ENCODE results near the gene PAFAH1B1.
"Not testable (repeated sequence)": the region's sequence is repeated elsewhere in the genome, so short reads cannot be mapped to it uniquely, and the experiment has no call there.

The PAFAH1B1 gene

GRCh38 chr17:2688351-2689342, 95.2 kb downstream of the PAFAH1B1 start:
- in situ Hi-C loops (cut with MboI; ENCODE audit: low sequenced_read_pairs) = no loop called here

- in situ Hi-C loops (cut with MboI; ENCODE audit: low sequenced_read_pairs) = no loop called here
These were observed 96.1 kb downstream of the PAFAH1B1 start for GRCh38 chr17:2689411-2690164.

GRCh38 chr17:2690165-2691068, 97.0 kb downstream of the PAFAH1B1 start:
- in situ Hi-C loops (cut with MboI; ENCODE audit: low sequenced_read_pairs) = no loop called here

- in situ Hi-C loops (cut with MboI; ENCODE audit: low sequenced_read_pairs) = no loop called here
These were observed 97.8 kb downstream of the PAFAH1B1 start for GRCh38 chr17:2691069-2691871.

GRCh38 chr17:2691965-2692780, 98.7 kb downstream of the PAFAH1B1 start:
- in situ Hi-C loops (cut with MboI; ENCODE audit: low sequenced_read_pairs) = no loop called here

GRCh38 chr17:2692781-2693135, 99.3 kb downstream of the PAFAH1B1 start:
- in situ Hi-C loops (cut with MboI; ENCODE audit: low sequenced_read_pairs) = no loop called here

GRCh38 chr17:2693561-2694380, 100.3 kb downstream of the PAFAH1B1 start:
- in situ Hi-C loops (cut with MboI; ENCODE audit: low sequenced_read_pairs) = no loop called here

- in situ Hi-C loops (cut with MboI; ENCODE audit: low sequenced_read_pairs) = no loop called here
These were observed 101.2 kb downstream of the PAFAH1B1 start for GRCh38 chr17:2694381-2695242.

GRCh38 chr17:2695243-2695960, 101.9 kb downstream of the PAFAH1B1 start:
- in situ Hi-C loops (cut with MboI; ENCODE audit: low sequenced_read_pairs) = no loop called here

GRCh38 chr17:2695961-2696760, 102.7 kb downstream of the PAFAH1B1 start:
- in situ Hi-C loops (cut with MboI; ENCODE audit: low sequenced_read_pairs) = no loop called here

GRCh38 chr17:2697611-2698162, 104.2 kb downstream of the PAFAH1B1 start:
- in situ Hi-C loops (cut with MboI; ENCODE audit: low sequenced_read_pairs) = no loop called here

GRCh38 chr17:2699216-2699805, 105.9 kb downstream of the PAFAH1B1 start:
- in situ Hi-C loops (cut with MboI; ENCODE audit: low sequenced_read_pairs) = not testable (repeated sequence)

GRCh38 chr17:2700030-2700490, 106.6 kb downstream of the PAFAH1B1 start:
- in situ Hi-C loops (cut with MboI; ENCODE audit: low sequenced_read_pairs) = no loop called here

GRCh38 chr17:2700491-2701141, 107.2 kb downstream of the PAFAH1B1 start:
- in situ Hi-C loops (cut with MboI; ENCODE audit: low sequenced_read_pairs) = no loop called here
